ENCODE results near the gene MANEA.

DNA sequence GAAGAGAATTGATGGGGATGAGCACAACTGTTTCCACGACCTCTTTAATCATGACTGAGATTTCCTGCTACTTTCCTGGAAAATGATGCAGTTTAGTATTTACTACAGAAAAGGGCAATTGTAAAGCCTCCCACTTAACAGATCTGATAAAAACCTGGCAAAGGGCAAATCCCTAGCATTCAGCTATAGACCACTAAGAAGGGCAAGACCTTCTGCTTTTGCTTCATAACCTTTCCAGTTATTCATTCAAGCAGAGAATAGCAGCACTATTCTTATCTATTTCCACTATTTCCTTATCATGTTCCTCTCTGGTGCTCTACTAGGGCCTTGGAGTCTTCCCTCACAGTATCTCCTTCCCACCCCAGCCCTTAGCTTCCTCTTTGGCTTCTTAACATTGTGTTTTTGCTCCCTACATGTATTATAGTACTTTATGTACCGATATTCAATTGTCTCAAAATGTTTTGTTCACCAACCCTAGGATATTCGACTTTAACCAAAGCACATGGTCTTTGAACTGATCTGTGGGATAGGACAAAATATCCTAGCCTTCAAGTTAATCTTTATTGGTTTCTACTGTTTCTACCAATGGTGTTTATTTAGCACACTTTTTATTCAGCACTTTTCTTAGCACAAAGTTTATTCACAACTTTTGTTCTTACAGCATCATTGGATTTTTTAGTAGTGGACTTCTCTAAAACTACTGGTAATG is 32.7 kb upstream of the MANEA start:
- TF ChIP-seq POLR2A (IDR thresholded peaks at IDR 0.05; ENCODE audit: low read depth, low read length) (no peak), CTCF (IDR thresholded peaks at IDR 0.05; ENCODE audit: extremely low read depth in 1 of 2, insufficient read depth in 1 of 2, low read depth in 1 of 2, low read length in 2 of 2) (no peak), EZH2 (IDR thresholded peaks at IDR 0.05; ENCODE audit: borderline replicate concordance, low read depth, low read length, severe bottlenecking) (no peak), POLR2AphosphoS5 (IDR thresholded peaks at IDR 0.05; ENCODE audit: insufficient read depth, low read depth, low read length) (no peak), FOS (IDR thresholded peaks at IDR 0.05; ENCODE audit: borderline replicate concordance, insufficient read depth, low read length) (no peak)
- TF ChIP-seq, protein P1, sequence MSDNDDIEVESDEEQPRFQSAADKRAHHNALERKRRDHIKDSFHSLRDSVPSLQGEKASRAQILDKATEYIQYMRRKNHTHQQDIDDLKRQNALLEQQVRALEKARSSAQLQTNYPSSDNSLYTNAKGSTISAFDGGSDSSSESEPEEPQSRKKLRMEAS (IDR thresholded peaks at IDR 0.05; ENCODE audit: insufficient read depth, insufficient read length) = no peak

All from endothelial cell of umbilical vein (primary cell).